Esophagus (tissue), 2 donors: ENCODE data around the gene MAP3K14. TPM values are rescaled to one million over a fixed set of nuclear protein-coding genes. Genes with fewer than 3 reads are reported as not detected.

Experiments
- H3K27ac ChIP-seq, 2 donors: one replicate each; pipeline ENCODE4 v1.5.1; 2013; ENCODE audit warnings: low read depth in 2 of 2, mild to moderate bottlenecking in 2 of 2, inconsistent platforms in 1 of 2, low read length in 1 of 2, moderate library complexity in 1 of 2
- H3K27me3 ChIP-seq, 2 donors: one replicate each; pipeline ENCODE4 v1.6.1; 2013; ENCODE audit warnings: low read length in 2 of 2, control low read depth in 1 of 2, mild to moderate bottlenecking in 1 of 2; ENCODE audit not compliant: insufficient read depth in 2 of 2, control insufficient read depth in 1 of 2
- H3K36me3 ChIP-seq, 2 donors: one replicate each; pipeline ENCODE4 v1.6.1; 2013; ENCODE audit warnings: low read length in 1 of 2; ENCODE audit not compliant: control insufficient read depth in 2 of 2, insufficient read depth in 2 of 2
- H3K4me1 ChIP-seq, 2 donors: one replicate each; pipeline ENCODE4 v1.6.1; 2013; ENCODE audit warnings: low read length in 1 of 2; ENCODE audit not compliant: control insufficient read depth in 2 of 2, insufficient read depth in 2 of 2
- H3K4me3 ChIP-seq, 2 donors: one replicate each; pipeline ENCODE4 v1.5.1; 2013; ENCODE audit warnings: low read length in 2 of 2, mild to moderate bottlenecking in 2 of 2, low read depth in 1 of 2, moderate library complexity in 1 of 2
- H3K9me3 ChIP-seq, 2 donors: one replicate each; pipeline ENCODE4 v1.6.1; 2013; ENCODE audit warnings: mild to moderate bottlenecking in 2 of 2, low read depth in 1 of 2, low read length in 1 of 2, moderate library complexity in 1 of 2; ENCODE audit not compliant: control insufficient read depth in 2 of 2, insufficient read depth in 1 of 2
- WGBS, 2 donors: extraction: QIAGEN DNeasy Blood & Tissue Kit; methylation state at CpG; one replicate each; pipeline ENCODE4 v1.1.7; 2013; 5-methylcytosine and 5-hydroxymethylcytosine counted together
- polyA plus RNA-seq, 2 donors: library from polyadenylated mRNA; stranded (reverse); fragments of 200-250 nt; gene quantifications; one replicate each; pipeline ENCODE4 v1.2.3, GENCODE V29; 2013
- donor health status: healthy with polysubstance abuse.
- donor health status: Bipolar disorder and iron deficiency.

The MAP3K14 gene
- polyA plus RNA-seq, 2 donors = 8.0 to 9.2 TPM

- peaks cover 9 to 40% of the 10 kb centered on the region in 2 donors for H3K4me1 ChIP-seq
- no peak overlapping the region for H3K4me3 ChIP-seq
- WGBS, 2 donors = 82 to 89% methylated on average over 5 of the region's 5 CpGs
- H3K9me3 ChIP-seq = no peaks in the 10 kb centered on the region
- no peaks in the 10 kb centered on the region for H3K27me3 ChIP-seq
- H3K36me3 ChIP-seq = peaks cover 4 to 46% of the 10 kb centered on the region in 2 donors
- H3K27ac ChIP-seq = no peak overlapping the region
Measured at GRCh38 chr17:45286286-45286685, 30.5 kb downstream of the MAP3K14 start.

DNA sequence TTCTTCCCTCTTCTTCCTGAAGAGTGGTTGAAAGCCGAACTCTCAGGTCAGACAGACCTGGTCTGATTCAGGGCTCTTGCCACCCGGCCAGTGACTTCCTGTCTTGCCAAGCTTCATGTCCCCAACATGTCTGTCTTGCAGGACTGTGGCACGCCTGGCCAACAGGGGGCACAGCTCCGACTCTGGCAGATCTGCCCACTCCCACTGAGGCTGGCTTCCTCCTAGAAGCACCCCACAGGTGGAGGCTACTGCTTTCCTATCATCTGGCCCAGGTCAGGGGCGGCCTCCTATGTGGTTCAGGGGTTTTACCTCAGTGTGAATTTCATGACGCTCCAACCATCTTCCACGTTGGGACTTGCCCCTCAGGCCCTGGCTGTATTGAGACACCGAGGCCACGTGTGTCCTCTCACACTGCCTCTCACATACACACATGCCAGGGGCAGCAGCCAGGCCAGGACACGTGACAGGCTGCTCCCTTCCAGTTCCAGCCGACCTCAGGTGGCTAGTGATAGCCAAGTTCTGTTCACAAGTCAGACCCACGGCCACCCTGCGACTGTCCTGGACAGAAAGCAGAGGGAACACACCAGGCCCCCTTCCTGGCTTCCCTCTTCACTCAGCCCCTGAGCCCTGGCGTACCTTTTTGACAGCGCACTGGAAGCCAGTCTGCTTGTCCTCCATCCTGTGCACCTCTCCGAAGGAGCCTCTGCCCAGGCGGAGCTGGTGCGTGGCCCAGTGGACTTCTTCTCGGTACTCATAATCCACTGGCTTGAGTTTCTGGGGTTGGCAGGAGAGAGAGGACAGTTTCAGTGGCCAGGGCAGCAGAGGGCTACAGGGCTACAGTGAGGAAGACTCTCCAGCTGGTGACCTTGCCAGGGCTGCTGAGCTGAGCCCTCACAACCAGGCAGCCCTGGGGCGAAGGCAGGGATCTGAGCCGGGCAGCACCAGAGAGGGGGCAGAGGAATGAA is 32.4 kb downstream of the MAP3K14 start:
- peaks cover 4 to 51% of the 10 kb centered on the region in 2 donors for H3K36me3 ChIP-seq
- WGBS, 2 donors = 59 to 74% methylated on average over 21 of the region's 21 CpGs

DNA sequence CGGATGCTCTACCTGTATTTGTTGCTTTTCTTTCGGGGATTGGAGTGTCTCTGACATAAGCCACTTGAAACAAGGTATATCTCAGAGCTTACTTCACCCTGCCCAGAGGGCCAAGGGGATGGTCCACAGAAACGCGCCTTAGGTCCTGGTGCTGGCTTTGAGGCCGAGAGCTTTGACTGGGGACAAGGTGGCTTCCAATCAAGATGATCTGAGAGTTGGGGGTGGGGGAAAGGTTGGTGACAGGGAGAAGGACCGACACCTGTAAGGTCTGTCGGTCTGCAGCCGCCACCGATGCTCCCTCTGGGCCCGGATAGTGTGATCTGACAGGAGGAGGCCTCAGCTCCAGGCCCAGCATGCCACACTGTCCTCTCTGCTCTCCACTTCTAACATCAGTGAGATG is 33.1 kb downstream of the MAP3K14 start:
- Histone ChIP-seq H3K27me3 (no peaks in the 10 kb centered on the region), H3K9me3 (no peaks in the 10 kb centered on the region), H3K36me3 (peaks cover 4 to 49% of the 10 kb centered on the region in 2 donors), H3K4me3 (no peak overlapping the region), H3K4me1 (peaks cover 0 to 20% of the 10 kb centered on the region in 2 donors), H3K27ac (peak overlapping the region in 1 of 2 donors; percentile 73)
- WGBS, 2 donors = 91 to 96% methylated on average over 9 to 10 of the region's 10 CpGs

More for the DNA sequence above, 32.4 kb downstream of the MAP3K14 start:
- no peaks in the 10 kb centered on the region for H3K9me3 ChIP-seq
- no peaks in the 10 kb centered on the region for H3K27me3 ChIP-seq
- H3K4me1 ChIP-seq = peaks cover 0 to 26% of the 10 kb centered on the region in 2 donors
- peak overlapping the region in 1 of 2 donors; percentile 73 for H3K27ac ChIP-seq
- H3K4me3 ChIP-seq = no peak overlapping the region

- peaks cover 0 to 16% of the 10 kb centered on the region in 2 donors for H3K4me1 ChIP-seq
- no peaks in the 10 kb centered on the region for H3K27me3 ChIP-seq
- 62% methylated on average over 21 of the region's 21 CpGs for WGBS, 2 donors
- H3K4me3 ChIP-seq = no peak overlapping the region
- no peaks in the 10 kb centered on the region for H3K9me3 ChIP-seq
- H3K27ac ChIP-seq = peak overlapping the region; percentile 22 to 73
- H3K36me3 ChIP-seq = peaks cover 4 to 48% of the 10 kb centered on the region in 2 donors
Measured at GRCh38 chr17:45282683-45283644, 33.9 kb downstream of the MAP3K14 start.

- no peaks in the 10 kb centered on the region for H3K27me3 ChIP-seq
- peaks cover 4 to 28% of the 10 kb centered on the region in 2 donors for H3K36me3 ChIP-seq
- no peak overlapping the region for H3K27ac ChIP-seq
- 66 to 75% methylated on average over 3 of the region's 3 CpGs for WGBS, 2 donors
- no peak overlapping the region for H3K4me3 ChIP-seq
- H3K4me1 ChIP-seq = peaks cover 0 to 10% of the 10 kb centered on the region in 2 donors
- H3K9me3 ChIP-seq = no peaks in the 10 kb centered on the region
Measured at GRCh38 chr17:45279898-45280297, 36.9 kb downstream of the MAP3K14 start.

DNA sequence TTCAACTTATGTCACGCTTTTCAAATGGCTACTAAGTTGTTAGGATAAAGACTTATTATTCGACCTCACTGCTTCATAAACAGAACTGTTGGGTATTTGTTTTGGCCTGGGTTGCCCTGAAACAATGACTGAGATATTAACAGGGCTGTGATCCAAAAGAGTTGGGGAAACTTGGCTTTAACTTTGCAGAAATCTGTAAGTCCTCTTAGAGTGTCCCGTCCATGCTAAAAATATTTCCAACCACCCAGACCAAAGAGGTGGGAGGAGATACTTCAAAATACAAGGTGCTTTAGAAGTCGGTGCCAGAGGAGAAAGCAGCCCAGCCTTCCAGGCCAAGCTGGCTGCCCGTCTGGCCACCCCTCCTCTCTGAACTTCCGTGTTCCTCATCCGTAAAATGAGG is 38.8 kb downstream of the MAP3K14 start:
- Histone ChIP-seq H3K4me1 (peaks cover 0 to 2% of the 10 kb centered on the region in 2 donors), H3K27me3 (no peaks in the 10 kb centered on the region), H3K36me3 (peaks cover 14 to 27% of the 10 kb centered on the region in 2 donors)

DNA sequence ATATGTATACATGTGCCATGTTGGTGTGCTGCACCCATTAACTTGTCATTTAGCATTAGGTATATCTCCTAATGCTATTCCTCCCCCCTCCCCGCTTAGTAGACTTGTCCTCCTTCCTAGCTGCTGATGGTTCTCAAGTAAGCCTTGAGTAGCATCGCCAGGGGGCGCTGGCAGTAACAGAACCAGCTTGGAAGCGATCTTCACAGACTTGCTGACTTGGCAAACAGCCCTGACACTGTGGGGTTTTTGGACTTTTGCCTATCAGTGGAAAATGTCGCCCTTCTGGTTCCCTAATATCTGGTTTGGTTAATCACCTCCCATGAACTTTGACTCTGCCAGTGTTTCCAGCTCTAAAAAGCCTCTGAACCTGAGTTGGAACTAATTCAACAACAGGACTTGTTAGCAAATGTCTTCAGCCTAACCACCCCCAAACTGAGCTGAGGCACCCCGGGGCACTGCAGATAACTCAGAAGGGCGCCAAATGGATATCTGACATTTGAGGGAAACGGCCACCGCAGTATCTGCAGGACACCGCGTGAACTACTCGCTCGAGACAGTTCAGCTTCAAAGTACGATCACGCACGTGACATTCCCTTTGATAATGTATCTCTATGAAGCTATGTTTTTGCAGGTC is 39.5 kb downstream of the MAP3K14 start:
- WGBS, 2 donors = 18 to 34% methylated on average over 16 of the region's 16 CpGs
- peak overlapping the region; percentile 40 to 71 for H3K27ac ChIP-seq
- peaks cover 15 to 23% of the 10 kb centered on the region in 2 donors for H3K36me3 ChIP-seq

More for the DNA sequence above, 38.8 kb downstream of the MAP3K14 start:
- H3K27ac ChIP-seq = peak overlapping the region; percentile 1 to 24
- H3K9me3 ChIP-seq = no peaks in the 10 kb centered on the region
- 19 to 35% methylated on average over 7 of the region's 7 CpGs for WGBS, 2 donors
- no peak overlapping the region for H3K4me3 ChIP-seq

DNA sequence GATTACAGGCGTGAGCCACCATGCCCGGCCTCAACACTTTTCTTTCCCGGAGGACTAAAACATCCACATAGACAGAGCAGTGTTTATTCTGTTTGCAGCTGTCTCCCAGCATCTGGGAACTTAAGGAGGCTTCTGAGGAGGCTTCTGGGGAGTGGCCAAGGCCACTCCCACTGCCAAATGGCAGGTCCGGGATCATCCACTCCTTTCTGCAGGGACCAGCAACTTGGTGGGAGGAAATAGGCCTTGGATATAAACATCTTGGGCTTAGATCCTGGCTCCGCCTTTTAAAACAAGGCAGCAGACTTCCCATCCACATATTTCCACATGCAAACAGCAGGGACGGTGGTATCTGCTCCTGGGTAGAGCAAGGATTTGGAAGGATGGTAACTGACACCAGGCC is 40.8 kb downstream of the MAP3K14 start:
- Histone ChIP-seq H3K4me3 (no peak overlapping the region), H3K36me3 (peaks cover 15 to 24% of the 10 kb centered on the region in 2 donors), H3K27ac (peak overlapping the region in 1 of 2 donors; percentile 20), H3K4me1 (no peaks in the 10 kb centered on the region), H3K27me3 (no peaks in the 10 kb centered on the region), H3K9me3 (no peaks in the 10 kb centered on the region)
- 54 to 63% methylated on average over 6 of the region's 6 CpGs for WGBS, 2 donors

More for the DNA sequence above, 39.5 kb downstream of the MAP3K14 start:
- no peaks in the 10 kb centered on the region for H3K4me1 ChIP-seq
- no peaks in the 10 kb centered on the region for H3K27me3 ChIP-seq
- H3K4me3 ChIP-seq = no peak overlapping the region
- H3K9me3 ChIP-seq = no peaks in the 10 kb centered on the region

- WGBS, 2 donors = 84 to 87% methylated on average over 5 of the region's 5 CpGs
- Histone ChIP-seq H3K4me1 (no peaks in the 10 kb centered on the region), H3K4me3 (no peak overlapping the region), H3K36me3 (peaks cover 31 to 37% of the 10 kb centered on the region in 2 donors), H3K27ac (no peak overlapping the region), H3K27me3 (no peaks in the 10 kb centered on the region), H3K9me3 (no peaks in the 10 kb centered on the region)
Measured at GRCh38 chr17:45274033-45274432, 42.8 kb downstream of the MAP3K14 start.
